ENCODE results near the gene TASP1. TPM values are rescaled to one million over a fixed set of nuclear protein-coding genes. Genes with fewer than 3 reads are reported as not detected.

TASP1 gene
- total RNA-seq, 4 donors from 2014 or later = 14.3 to 17.1 (median 15.6) TPM

- no peak for DNase-seq (ENCODE audit: low spot score in 2 of 2)
- Histone ChIP-seq H3K27me3 (no peaks in the 10 kb centered on the region), H3K4me3 (no peak overlapping the region), H3K4me1 (no peaks in the 10 kb centered on the region), H3K27ac (no peak overlapping the region), H3K36me3 (peaks cover 0 to 45% (median 0%) of the 10 kb centered on the region in 3 donors), H3K9me3 (peaks cover 0 to 69% (median 21%) of the 10 kb centered on the region in 4 donors)
- no peak for TF ChIP-seq CTCF (IDR thresholded peaks at IDR 0.05)
- TF ChIP-seq EP300 (IDR thresholded peaks at IDR 0.05) = no peak
- TF ChIP-seq POLR2A (IDR thresholded peaks at IDR 0.05) = no peak
- 95 to 96% methylated on average over 3 of the region's 3 CpGs for WGBS, 2 donors
These were observed 137.2 kb downstream of the TASP1 start for GRCh38 chr20:13501500-13501899.

GRCh38 chr20:13494019-13494418 is 144.7 kb downstream of the TASP1 start:
- Histone ChIP-seq H3K27ac (peak overlapping the region in 1 of 4 donors; percentile 79), H3K27me3 (no peaks in the 10 kb centered on the region), H3K9me3 (peaks cover 0 to 14% (median 2%) of the 10 kb centered on the region in 4 donors), H3K4me1 (peaks cover 0 to 42% (median 6%) of the 10 kb centered on the region in 4 donors), H3K36me3 (peaks cover 0 to 17% (median 0%) of the 10 kb centered on the region in 3 donors), H3K4me3 (no peak overlapping the region)
- no peak for TF ChIP-seq CTCF (IDR thresholded peaks at IDR 0.05)
- no peak for TF ChIP-seq POLR2A (IDR thresholded peaks at IDR 0.05)
- TF ChIP-seq EP300 (IDR thresholded peaks at IDR 0.05) = no peak
- no peak for DNase-seq (ENCODE audit: low spot score in 2 of 2)

GRCh38 chr20:13493143-13493542 is 145.6 kb downstream of the TASP1 start:
- TF ChIP-seq POLR2A (IDR thresholded peaks at IDR 0.05) = no peak
- no peak for TF ChIP-seq EP300 (IDR thresholded peaks at IDR 0.05)
- TF ChIP-seq CTCF (IDR thresholded peaks at IDR 0.05) = no peak
- Histone ChIP-seq H3K4me3 (no peak overlapping the region), H3K27ac (peak overlapping the region in 2 of 4 donors; percentile 77 to 79), H3K36me3 (peaks cover 0 to 8% (median 0%) of the 10 kb centered on the region in 3 donors), H3K4me1 (peaks cover 0 to 42% (median 6%) of the 10 kb centered on the region in 4 donors), H3K27me3 (no peaks in the 10 kb centered on the region), H3K9me3 (peaks cover 0 to 14% (median 2%) of the 10 kb centered on the region in 4 donors)
- 43 to 82% methylated on average over 2 of the region's 2 CpGs for WGBS, 2 donors
- DNase-seq (ENCODE audit: low spot score in 2 of 2) = no peak

- WGBS, 2 donors = 11 to 16% methylated on average over 3 of the region's 3 CpGs
- TF ChIP-seq CTCF (IDR thresholded peaks at IDR 0.05) (peak in 2 of 5 experiments; percentile 50 to 57), POLR2A (IDR thresholded peaks at IDR 0.05) (no peak), EP300 (IDR thresholded peaks at IDR 0.05) (peak; percentile 49 to 88)
- Histone ChIP-seq H3K4me3 (no peak overlapping the region), H3K27ac (peak overlapping the region; percentile 4 to 79 (median 52)), H3K9me3 (peaks cover 0 to 7% (median 0%) of the 10 kb centered on the region in 4 donors), H3K27me3 (no peaks in the 10 kb centered on the region), H3K36me3 (peaks cover 0 to 2% (median 0%) of the 10 kb centered on the region in 3 donors), H3K4me1 (peaks cover 0 to 42% (median 6%) of the 10 kb centered on the region in 4 donors)
- peak; percentile 40 to 56 for DNase-seq (ENCODE audit: low spot score in 2 of 2)
These were observed 146.7 kb downstream of the TASP1 start for GRCh38 chr20:13492001-13492481.

GRCh38 chr20:13487202-13487601 is 151.5 kb downstream of the TASP1 start:
- Histone ChIP-seq H3K27me3 (no peaks in the 10 kb centered on the region), H3K4me1 (peaks cover 0 to 20% (median 6%) of the 10 kb centered on the region in 4 donors), H3K36me3 (peaks cover 0 to 10% (median 0%) of the 10 kb centered on the region in 3 donors), H3K9me3 (peaks cover 0 to 7% (median 0%) of the 10 kb centered on the region in 4 donors), H3K27ac (no peak overlapping the region), H3K4me3 (no peak overlapping the region)
- no peak for TF ChIP-seq POLR2A (IDR thresholded peaks at IDR 0.05)
- no peak for TF ChIP-seq CTCF (IDR thresholded peaks at IDR 0.05)
- no peak for TF ChIP-seq EP300 (IDR thresholded peaks at IDR 0.05)
- WGBS, 2 donors = 81 to 93% methylated on average over 3 of the region's 3 CpGs
- no peak for DNase-seq (ENCODE audit: low spot score in 2 of 2)

Data from tibial nerve (tissue), 4 donors.